Measurements from ENCODE around the gene CD177.
"Not testable (repeated sequence)": the region's sequence is repeated elsewhere in the genome, so short reads cannot be mapped to it uniquely, and the experiment has no call there.

DNA sequence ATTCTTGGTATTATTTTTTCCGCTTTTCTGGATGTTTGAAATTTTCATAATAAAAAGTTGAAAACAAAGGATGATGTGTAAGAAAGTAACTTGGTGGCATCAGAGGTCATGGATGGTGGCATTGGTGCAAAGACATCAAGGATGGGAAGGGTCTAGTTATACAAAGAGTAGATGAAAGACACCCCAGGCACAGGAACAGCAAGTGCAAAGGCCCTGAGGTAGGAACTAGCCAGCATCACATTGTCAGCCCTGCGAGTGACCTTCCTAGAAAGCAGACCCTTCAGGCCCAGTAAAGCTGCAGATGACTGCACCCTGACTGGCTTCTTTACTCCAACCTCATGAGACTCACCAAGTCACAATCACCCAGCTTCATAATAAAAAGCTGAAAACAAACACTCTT lies 17.0 kb upstream of the CD177 start:
- not testable (repeated sequence) for TF ChIP-seq EZH2 (IDR thresholded peaks at IDR 0.05; ENCODE audit: borderline replicate concordance, low read length)
- TF ChIP-seq, protein P1, sequence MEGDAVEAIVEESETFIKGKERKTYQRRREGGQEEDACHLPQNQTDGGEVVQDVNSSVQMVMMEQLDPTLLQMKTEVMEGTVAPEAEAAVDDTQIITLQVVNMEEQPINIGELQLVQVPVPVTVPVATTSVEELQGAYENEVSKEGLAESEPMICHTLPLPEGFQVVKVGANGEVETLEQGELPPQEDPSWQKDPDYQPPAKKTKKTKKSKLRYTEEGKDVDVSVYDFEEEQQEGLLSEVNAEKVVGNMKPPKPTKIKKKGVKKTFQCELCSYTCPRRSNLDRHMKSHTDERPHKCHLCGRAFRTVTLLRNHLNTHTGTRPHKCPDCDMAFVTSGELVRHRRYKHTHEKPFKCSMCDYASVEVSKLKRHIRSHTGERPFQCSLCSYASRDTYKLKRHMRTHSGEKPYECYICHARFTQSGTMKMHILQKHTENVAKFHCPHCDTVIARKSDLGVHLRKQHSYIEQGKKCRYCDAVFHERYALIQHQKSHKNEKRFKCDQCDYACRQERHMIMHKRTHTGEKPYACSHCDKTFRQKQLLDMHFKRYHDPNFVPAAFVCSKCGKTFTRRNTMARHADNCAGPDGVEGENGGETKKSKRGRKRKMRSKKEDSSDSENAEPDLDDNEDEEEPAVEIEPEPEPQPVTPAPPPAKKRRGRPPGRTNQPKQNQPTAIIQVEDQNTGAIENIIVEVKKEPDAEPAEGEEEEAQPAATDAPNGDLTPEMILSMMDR (IDR thresholded peaks at IDR 0.05; ENCODE audit: low read length), result not testable (repeated sequence)

Measured in OCI-LY1 (cell line).